ENCODE measurements around the gene SSTR4.

SSTR4 gene

GRCh38 chr20:23068283-23068682 lies 33.2 kb downstream of the SSTR4 start:
- no peak for FAIRE-seq

- FAIRE-seq: no peak
Observed at GRCh38 chr20:23069108-23069507, 34.0 kb downstream of the SSTR4 start.

GRCh38 chr20:23071398-23071797 lies 36.3 kb downstream of the SSTR4 start:
- FAIRE-seq: no peak

GRCh38 chr20:23071996-23072395 lies 36.9 kb downstream of the SSTR4 start:
- no peak for FAIRE-seq

- no peak for FAIRE-seq
Observed at GRCh38 chr20:23072892-23073586, 37.9 kb downstream of the SSTR4 start.

GRCh38 chr20:23074052-23074451 lies 38.9 kb downstream of the SSTR4 start:
- FAIRE-seq: no peak

DNA sequence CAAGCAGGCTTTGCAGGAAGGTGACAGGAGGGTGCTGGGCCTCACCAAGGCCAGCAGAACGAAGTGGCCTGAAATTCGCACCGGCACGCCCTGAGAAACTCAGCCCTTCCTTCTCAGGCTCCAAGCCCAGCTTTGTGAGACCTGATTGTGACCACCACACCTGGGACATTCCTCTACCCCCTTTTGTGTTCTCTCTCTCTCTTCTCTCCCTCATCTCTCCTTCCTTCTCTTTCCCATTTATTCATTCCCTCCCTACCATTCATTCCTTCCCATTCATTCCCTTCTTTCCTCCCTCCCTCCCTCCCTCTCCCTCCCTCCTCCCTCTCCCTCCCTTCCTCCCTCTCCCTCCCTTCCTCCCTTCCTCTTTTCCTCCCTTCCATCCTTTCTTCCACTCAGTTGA lies 42.2 kb downstream of the SSTR4 start:
- FAIRE-seq: no peak

- no peak for FAIRE-seq
Observed at GRCh38 chr20:23078351-23079015, 43.4 kb downstream of the SSTR4 start.

- FAIRE-seq: no peak
Observed at GRCh38 chr20:23079016-23079351, 43.9 kb downstream of the SSTR4 start.

DNA sequence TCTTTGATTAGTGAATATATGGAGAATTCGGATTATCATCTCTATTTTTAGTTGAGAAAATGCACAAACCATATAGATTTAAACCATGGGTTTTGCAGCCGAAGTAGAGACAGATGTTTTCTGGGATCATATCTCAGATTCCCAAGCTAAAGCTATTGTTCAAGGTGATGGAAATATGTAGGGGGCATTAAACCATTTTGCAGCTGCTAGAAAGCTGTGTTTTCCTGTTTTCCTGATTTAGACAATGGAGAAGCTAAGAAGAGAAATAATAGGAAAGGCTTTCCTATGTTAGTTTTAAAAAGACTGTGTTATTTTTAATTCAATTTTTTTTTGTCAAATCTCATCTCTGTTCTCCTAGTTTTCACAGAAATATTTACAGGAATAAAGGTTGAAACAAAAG lies 44.8 kb downstream of the SSTR4 start:
- FAIRE-seq: no peak

DNA sequence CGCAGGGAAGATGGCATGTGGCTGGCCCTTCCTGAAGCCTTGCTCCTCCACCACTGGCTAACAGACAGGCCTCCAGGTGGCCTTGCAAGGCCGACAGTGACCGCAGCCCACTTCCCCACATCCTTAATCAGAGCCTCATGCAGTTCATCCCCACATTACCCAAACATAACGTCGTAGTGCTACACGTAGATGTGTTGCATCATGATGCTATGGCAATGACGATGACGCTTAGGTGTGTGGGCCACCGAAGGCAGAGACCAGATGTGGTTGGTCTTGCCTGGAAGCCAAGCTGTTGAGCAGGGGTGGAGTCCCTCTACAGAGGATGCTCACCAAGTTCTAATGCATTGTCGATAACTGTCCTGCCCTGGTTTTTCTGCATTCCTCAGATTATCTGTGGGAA lies 45.4 kb downstream of the SSTR4 start:
- FAIRE-seq: no peak

DNA sequence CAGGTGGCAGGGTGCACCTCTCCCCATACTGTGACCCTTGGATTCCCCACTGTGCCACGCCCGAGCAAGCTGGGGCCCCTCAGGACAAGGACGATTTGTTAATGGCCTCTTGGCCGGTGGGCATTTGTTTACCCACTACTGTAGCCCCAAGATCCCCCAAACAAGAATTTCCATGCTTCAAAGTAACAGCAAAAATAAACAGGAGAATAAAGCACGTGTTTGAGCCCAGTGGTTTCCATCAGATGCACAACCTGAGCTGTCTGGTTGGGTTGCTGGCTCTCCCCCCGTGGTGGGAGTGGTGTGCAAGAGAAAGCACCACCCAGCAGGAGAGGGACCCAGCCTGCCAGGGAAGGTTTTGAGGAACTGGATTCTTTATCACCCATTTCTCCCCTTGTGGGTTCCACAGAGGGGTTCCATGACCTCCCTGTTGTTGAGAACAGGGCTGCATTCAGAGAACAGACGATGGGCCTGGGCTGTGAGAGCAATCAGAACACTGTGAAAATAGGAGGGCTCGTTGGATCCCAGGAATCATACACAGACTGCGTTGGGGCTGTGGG lies 46.2 kb downstream of the SSTR4 start:
- no peak for FAIRE-seq

GRCh38 chr20:23082846-23083552 lies 47.9 kb downstream of the SSTR4 start:
- FAIRE-seq: no peak

- FAIRE-seq: no peak
Observed at GRCh38 chr20:23083553-23084220, 48.6 kb downstream of the SSTR4 start.

GRCh38 chr20:23084282-23084844 lies 49.3 kb downstream of the SSTR4 start:
- FAIRE-seq: no peak

DNA sequence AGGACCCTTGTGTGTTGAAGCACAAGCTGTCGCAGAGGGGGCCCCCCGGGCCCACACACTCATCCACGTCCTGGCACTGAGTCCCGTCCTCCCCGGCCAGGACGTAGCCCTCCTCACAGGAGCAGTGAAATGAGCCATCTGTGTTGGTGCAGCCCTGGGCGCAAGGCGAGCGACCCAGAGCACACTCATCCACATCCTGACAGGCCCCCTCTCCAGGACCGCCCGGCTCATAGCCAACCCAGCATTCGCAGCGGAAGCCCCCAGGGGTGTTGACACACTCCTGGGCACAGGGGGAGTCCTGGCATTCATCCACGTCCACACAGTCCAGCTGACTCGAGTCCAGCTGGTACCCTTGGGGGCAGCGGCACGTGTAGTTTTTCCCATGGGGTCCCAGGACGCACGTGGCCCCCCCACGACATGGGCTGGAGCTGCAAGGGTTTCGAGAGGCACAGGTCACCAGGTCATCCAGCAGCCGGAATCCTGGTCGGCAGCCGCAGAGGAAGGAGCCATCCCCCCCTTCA lies 49.8 kb downstream of the SSTR4 start:
- no peak for FAIRE-seq

- no peak for FAIRE-seq
Observed at GRCh38 chr20:23085436-23086055, 50.4 kb downstream of the SSTR4 start.

DNA sequence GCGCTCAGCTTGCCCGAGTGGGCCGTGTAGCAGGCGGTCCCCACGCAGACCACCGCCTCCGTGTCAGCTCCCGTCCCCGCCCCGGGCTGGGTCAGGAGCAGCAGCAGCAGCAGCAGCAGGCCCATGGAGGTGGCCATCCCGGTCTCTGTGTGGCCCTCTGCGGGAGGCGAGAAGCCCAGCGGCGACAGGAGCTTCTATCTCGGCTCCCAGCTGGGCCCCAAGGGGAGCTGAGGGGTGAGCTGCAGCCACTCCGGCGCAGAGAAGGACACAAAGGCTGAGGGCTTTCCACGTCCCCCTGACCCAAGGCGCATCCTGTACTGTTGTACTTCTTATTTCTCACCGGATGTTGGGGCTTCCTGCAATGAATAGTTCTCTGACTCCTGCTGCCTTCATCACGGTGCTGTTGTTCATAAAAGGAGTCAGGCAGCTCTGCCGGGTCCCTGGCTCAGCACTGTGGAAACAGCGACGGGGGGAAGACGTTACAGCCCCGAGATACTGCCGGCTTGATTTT lies 51.0 kb downstream of the SSTR4 start, which contains the start of gene CD93:
TSS of gene CD93 (minus strand) at position 269 of the 511 bp plus-strand sequence. CDS start at position 137, 132 bp downstream.
- no peak for FAIRE-seq

DNA sequence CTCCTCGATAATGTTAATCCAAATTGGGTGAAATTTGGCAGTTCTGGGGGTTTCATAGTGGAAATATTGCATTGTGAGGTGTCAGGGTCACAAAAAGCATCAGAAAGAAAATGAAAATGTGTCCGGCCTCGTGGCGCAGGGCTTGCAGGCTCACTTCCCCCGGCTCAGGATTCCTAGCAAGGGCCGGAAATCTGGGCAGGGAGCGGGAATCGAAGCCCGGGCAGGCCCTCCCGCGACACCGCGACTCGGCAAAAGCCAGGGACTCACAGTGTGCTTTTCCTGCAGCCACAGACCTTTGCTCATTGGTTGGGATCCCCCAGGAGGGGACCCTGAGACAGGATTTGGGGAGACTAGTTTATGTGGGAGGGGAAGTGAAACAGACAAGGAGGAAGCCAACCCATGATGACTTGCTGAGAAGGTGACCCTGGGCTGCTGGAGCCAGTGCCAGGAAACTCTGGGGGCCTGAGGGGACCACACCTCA lies 51.9 kb downstream of the SSTR4 start:
- FAIRE-seq: no peak

DNA sequence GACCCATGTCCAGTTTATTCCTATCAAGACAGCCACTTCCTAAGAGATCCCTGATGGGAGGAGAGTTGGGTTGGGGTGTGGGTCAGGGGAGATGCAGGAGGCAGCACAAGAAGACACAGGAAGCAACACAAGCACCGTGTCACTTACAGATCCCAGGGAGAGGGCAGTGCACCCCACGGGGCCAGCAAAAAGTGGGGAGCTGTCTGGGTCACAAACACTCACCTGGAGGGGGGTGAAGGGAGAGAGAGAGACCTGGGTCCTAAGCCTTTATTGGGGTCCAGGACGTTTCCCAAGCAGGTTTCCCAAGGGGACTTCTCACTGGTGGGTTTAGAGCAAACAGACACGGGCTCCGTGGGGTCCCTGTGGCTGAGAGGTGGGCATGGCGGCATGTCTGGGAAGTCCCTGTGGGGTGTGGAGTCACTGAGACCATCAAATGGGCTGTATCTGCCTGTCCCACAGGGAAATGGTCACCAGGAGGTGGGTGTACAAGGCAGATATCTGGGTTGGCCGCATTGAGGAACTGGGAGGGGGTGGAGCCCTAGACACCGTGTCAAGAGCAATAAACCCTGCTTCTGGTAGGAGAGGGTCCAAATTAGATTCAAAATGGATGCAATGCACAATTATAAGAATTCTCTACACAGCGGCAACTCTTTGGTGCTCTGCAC lies 52.6 kb downstream of the SSTR4 start:
- no peak for FAIRE-seq
